RWPE1 (cell line): ENCODE measurements around the gene HK2.

ENCODE experiments used
- CTCF ChIA-PET: fragments of 350-600 bp; sonication (Branson Sonifier 250); formaldehyde crosslinking; extraction: SDS; loops from one replicate; lab custom pipeline; 2021; lab: Yijun Ruan, JAX
- POLR2A ChIA-PET: fragments of 400-600 bp; formaldehyde crosslinking; extraction: SDS; loops from one replicate; lab custom pipeline; 2020; ENCODE audit warnings: antibody characterized with exemption; ENCODE audit not compliant: low non-redundant PET; lab: Yijun Ruan, JAX
- DNase-seq: peaks from one replicate; pipeline ENCODE4 v3.0.0; 2012; ENCODE audit warnings: low spot score
- H3K27ac ChIP-seq: fragments of 450-650 bp; 2 replicates; pipeline ENCODE4 v1.5.1; 2017
- TF ChIP-seq, protein P1 (sequence below): fragments of 450-650 bp; conservative IDR thresholded peaks from 2 replicates; pipeline ENCODE4 v1.5.1; 2017; ENCODE audit warnings: low read depth, mild to moderate bottlenecking

Gene HK2

DNA sequence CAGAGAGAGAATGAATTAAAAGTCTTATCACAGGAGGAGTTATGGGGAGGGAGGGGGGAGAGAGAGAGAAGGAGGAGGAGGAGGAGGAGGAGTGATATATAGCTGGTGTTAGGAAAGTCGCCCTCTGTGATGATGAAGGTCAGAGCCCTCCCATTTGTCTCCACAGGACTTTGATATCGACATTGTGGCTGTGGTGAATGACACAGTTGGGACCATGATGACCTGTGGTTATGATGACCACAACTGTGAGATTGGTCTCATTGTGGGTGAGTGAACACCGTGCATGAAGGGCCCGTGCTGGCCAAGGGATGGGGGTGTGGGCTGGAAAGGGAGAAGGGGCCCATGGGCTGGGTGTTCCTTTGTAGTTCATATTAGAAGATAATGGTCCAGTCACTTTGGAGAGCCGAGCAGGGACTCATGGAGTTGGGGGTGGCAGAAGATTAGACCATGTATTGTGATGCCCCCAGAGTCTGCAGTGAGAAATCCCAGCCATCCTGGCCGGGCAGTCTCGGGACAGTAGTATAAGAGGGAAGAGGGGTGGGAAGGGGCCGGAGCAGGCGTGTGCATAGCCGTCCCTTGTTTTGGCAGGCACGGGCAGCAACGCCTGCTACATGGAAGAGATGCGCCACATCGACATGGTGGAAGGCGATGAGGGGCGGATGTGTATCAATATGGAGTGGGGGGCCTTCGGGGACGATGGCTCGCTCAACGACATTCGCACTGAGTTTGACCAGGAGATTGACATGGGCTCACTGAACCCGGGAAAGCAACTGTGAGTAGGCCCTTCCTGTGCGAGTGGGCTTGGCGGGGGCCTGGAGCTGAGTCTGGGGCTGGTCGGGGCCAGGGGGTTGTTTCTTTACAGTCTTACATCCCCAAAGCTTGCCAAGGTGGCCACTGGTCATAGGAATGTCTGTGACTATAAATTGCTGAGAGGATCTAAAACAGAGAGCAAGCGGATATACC, 40.0 kb downstream of the HK2 start:
- ChIA-PET CTCF (interaction anchor here (0.5 to 1.1 kb wide), 5 partner anchors 16 to 234 kb away, joined by 3 to 4 read pairs (median 3); no protein-coding TSS in a partner anchor), POLR2A (no interaction called here)
- no peak for DNase-seq
- TF ChIP-seq, protein P1, sequence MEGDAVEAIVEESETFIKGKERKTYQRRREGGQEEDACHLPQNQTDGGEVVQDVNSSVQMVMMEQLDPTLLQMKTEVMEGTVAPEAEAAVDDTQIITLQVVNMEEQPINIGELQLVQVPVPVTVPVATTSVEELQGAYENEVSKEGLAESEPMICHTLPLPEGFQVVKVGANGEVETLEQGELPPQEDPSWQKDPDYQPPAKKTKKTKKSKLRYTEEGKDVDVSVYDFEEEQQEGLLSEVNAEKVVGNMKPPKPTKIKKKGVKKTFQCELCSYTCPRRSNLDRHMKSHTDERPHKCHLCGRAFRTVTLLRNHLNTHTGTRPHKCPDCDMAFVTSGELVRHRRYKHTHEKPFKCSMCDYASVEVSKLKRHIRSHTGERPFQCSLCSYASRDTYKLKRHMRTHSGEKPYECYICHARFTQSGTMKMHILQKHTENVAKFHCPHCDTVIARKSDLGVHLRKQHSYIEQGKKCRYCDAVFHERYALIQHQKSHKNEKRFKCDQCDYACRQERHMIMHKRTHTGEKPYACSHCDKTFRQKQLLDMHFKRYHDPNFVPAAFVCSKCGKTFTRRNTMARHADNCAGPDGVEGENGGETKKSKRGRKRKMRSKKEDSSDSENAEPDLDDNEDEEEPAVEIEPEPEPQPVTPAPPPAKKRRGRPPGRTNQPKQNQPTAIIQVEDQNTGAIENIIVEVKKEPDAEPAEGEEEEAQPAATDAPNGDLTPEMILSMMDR = no peak
- peak overlapping the region; percentile 88 for H3K27ac ChIP-seq

DNA sequence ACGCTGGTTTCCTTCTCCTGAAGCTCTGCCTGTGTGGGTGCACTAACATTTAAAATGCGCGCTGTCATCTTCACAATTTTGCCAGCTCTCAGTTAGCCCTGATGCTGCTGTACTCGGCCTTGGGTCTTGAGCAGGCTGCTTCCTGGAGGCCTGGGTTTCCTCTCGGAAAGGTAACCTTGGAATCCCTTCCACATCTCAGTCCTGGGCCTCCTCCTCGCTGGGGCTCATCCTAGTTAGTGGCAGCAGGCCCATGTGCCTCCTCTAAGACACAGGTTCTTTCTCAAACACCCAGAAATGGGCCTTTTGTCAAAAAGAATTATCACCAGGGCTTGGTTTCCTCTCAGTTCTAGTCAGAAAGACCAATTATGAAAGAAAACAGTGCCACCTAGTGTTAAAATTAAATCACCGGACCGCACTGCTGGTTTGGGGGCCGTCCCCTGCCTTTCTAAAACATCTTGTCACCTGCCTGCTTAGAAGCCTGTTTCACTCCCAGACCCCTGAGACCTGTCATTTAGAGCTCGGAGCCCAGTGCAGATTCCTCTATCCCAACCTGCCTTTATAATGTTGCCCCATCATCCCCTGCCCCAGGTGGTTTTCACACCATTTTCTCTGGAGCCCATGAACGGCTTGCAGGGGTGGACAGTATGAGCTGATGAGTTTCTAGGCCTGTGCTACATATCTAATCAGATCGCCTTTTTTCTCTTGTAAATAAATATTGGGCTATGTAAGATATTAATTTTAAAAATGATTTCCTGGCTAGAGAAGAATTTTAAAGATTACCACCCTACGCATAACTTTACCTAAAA, 42.4 kb downstream of the HK2 start:
- POLR2A ChIA-PET = interaction anchor here (0.6 kb wide), 1 partner anchor 161 kb away, joined by 3 read pairs; no protein-coding TSS in a partner anchor
- CTCF ChIA-PET = interaction anchor here (0.5 to 1.7 kb wide), 7 partner anchors 9 to 311 kb away, joined by 3 to 7 read pairs (median 3); no protein-coding TSS in a partner anchor
- peak overlapping the region; percentile 88 for H3K27ac ChIP-seq
- DNase-seq = peak; percentile 57
- TF ChIP-seq, protein P1 = peak; percentile 71

DNA sequence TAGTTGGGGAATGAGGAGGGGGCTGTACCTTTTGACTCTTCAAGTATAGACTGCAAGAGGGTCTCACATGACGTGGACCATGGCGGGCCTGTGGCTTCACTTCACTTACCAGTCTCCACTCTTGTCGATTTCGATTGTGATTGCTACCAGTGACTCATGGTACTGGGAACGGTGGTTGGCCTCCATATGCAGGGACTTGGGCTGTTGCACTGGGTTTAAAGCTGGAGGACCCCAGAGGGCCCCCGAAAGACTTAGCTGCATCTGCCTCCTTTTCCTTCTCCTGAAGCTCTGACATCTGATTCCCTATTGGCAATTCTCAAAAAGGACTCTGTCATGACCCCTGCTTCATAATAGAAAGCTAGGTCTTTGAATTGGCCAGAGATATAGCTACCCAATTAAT, 43.4 kb downstream of the HK2 start:
- CTCF ChIA-PET = interaction anchor here (0.5 to 1.7 kb wide), 7 partner anchors 8 to 187 kb away, joined by 3 to 7 read pairs (median 4); no protein-coding TSS in a partner anchor
- H3K27ac ChIP-seq = no peak overlapping the region
- DNase-seq = no peak
- POLR2A ChIA-PET = no interaction called here
- TF ChIP-seq, protein P1 = no peak

DNA sequence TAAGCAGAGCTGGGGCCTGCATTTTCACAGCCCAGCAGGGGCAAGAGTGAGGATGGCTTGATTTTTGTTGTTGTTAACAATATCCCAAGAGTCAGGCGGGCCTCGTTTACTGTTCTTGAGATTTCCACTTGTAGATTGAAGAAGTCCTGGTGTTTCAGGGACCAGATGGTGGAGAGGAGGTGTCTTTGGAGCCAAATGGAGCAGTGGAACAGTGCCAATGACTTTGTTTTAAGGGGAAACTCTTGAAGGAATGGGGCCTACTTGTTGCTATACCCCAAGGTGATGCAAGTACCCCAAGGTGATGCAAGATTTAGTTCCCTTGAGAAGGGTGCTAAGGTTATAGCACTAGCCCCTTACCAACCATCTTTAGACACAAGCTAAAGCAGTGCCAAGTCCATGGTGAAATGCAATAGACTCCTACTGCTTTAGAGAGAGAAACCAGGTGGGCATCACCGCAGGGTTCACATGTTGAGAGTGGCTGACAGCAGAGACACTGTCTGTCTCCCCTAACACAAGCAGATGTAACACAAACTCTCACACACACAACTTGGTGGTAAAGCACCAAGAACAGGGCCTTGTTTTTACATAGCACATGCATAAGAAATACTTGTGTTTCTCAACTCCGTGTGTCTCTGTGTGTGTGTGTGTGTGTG, 44.0 kb downstream of the HK2 start:
- no peak overlapping the region for H3K27ac ChIP-seq
- POLR2A ChIA-PET = no interaction called here
- DNase-seq = no peak
- CTCF ChIA-PET = interaction anchor here (0.5 to 1.5 kb wide), 5 partner anchors 9 to 187 kb away, joined by 3 to 7 read pairs (median 5); no protein-coding TSS in a partner anchor
- TF ChIP-seq, protein P1 = no peak

DNA sequence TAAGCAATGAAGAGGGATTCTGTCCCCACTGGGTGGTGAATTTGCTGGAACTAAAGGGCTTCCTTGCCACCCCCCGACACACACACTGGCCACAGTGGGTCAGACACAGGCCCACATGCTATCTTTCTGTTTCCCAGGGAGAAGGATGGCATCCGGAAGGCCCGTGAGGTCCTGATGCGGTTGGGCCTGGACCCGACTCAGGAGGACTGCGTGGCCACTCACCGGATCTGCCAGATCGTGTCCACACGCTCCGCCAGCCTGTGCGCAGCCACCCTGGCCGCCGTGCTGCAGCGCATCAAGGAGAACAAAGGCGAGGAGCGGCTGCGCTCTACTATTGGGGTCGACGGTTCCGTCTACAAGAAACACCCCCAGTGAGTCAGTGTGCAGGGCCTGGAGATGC, 44.6 kb downstream of the HK2 start:
- TF ChIP-seq, protein P1 = no peak
- DNase-seq = no peak
- CTCF ChIA-PET = no interaction called here
- no peak overlapping the region for H3K27ac ChIP-seq
- POLR2A ChIA-PET = no interaction called here
